AG04449 (cell line): ENCODE measurements around the gene ITSN2.

Experiments
- CTCF ChIA-PET: fragments of 350-600 bp; formaldehyde crosslinking; extraction: SDS; loops from one replicate; lab custom pipeline; 2021; ENCODE audit warnings: antibody characterized with exemption; lab: Yijun Ruan, JAX
- POLR2A ChIA-PET: fragments of 400-600, 350-600 bp; formaldehyde crosslinking; extraction: SDS; loops from one replicate; lab custom pipeline; 2020; ENCODE audit warnings: antibody characterized with exemption, inconsistent platforms; lab: Yijun Ruan, JAX
- DNase-seq: peaks from one replicate; pipeline ENCODE4 v3.0.0-alpha.2; 2010; ENCODE audit warnings: low read depth, low spot score
- H3K4me3 ChIP-seq: 2 replicates; pipeline ENCODE4 v1.5.1; 2011; ENCODE audit warnings: low read depth, mild to moderate bottlenecking, control low read depth, low read length
- TF ChIP-seq, protein P1 (sequence below): IDR thresholded peaks from one replicate; pipeline ENCODE4 v1.5.1; 2011; ENCODE audit warnings: mild to moderate bottlenecking, moderate library complexity, low read length, control low read depth, inconsistent platforms; ENCODE audit not compliant: insufficient read depth; ENCODE audit errors: missing control alignments

ITSN2 gene

DNA sequence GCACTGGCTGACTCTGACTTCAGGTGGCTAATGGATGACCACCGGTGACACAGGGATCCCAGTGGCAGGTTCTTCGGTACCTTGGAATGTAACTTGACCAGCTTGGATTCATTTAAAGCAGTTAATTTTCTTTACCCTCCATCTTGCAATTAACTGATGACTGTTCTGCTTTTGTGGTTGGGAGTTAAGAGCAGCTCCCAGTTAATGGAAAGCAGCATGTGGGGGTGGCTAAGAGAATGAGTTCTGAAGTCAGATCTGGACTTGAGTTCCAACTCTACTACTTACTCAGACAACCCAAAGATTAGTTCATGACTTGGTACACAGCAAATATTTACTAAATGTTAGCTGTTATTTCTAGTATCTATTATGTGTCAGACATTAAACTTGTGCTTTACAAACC lies 127.0 kb downstream of the ITSN2 start:
- H3K4me3 ChIP-seq: no peak overlapping the region
- ChIA-PET POLR2A (no interaction called here), CTCF (no interaction called here)
- no peak for DNase-seq
- TF ChIP-seq, protein P1, sequence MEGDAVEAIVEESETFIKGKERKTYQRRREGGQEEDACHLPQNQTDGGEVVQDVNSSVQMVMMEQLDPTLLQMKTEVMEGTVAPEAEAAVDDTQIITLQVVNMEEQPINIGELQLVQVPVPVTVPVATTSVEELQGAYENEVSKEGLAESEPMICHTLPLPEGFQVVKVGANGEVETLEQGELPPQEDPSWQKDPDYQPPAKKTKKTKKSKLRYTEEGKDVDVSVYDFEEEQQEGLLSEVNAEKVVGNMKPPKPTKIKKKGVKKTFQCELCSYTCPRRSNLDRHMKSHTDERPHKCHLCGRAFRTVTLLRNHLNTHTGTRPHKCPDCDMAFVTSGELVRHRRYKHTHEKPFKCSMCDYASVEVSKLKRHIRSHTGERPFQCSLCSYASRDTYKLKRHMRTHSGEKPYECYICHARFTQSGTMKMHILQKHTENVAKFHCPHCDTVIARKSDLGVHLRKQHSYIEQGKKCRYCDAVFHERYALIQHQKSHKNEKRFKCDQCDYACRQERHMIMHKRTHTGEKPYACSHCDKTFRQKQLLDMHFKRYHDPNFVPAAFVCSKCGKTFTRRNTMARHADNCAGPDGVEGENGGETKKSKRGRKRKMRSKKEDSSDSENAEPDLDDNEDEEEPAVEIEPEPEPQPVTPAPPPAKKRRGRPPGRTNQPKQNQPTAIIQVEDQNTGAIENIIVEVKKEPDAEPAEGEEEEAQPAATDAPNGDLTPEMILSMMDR: no peak

DNA sequence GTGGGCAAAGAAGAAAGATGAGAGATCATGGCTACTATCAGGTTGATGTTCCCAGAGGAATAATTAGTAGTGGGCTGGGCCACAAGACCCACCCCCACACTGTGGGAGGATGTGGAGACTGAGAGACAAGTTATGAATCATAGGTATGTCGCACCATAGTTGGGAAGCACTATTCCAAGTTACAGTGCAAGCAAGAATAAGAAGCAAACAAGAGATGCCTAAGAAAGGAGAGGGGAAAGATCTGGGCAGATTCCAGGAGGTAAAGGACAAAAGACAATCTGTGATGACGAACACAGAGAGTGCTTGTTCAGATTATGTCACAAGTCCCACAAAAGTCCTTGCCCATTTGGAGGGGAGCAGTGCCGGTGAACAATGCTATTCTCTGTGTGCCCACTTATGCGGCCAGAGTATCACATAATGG lies 128.9 kb downstream of the ITSN2 start:
- TF ChIP-seq, protein P1: no peak
- ChIA-PET POLR2A (no interaction called here), CTCF (no interaction called here)
- H3K4me3 ChIP-seq: no peak overlapping the region
- DNase-seq: no peak

DNA sequence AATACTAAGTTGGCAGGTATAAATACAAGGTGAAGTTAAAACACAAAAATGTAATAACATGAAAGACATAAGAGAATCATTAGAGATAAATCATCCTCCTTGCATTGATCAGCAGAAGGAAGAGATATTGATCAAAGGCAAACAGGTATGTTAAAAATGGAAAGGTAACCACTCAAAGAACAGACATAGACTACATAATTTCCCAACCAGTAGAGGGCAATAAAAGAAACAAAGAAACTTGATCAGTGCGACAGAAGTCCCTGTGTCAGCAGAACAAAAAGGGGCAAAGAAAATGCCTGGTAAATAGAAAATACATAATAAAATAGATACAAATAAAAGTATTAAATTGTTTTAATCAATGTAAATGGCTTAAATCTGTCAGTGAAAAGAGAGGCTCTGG lies 131.9 kb downstream of the ITSN2 start:
- H3K4me3 ChIP-seq: no peak overlapping the region
- CTCF ChIA-PET: no interaction called here
- DNase-seq: no peak
- POLR2A ChIA-PET: no interaction called here
- TF ChIP-seq, protein P1: no peak

DNA sequence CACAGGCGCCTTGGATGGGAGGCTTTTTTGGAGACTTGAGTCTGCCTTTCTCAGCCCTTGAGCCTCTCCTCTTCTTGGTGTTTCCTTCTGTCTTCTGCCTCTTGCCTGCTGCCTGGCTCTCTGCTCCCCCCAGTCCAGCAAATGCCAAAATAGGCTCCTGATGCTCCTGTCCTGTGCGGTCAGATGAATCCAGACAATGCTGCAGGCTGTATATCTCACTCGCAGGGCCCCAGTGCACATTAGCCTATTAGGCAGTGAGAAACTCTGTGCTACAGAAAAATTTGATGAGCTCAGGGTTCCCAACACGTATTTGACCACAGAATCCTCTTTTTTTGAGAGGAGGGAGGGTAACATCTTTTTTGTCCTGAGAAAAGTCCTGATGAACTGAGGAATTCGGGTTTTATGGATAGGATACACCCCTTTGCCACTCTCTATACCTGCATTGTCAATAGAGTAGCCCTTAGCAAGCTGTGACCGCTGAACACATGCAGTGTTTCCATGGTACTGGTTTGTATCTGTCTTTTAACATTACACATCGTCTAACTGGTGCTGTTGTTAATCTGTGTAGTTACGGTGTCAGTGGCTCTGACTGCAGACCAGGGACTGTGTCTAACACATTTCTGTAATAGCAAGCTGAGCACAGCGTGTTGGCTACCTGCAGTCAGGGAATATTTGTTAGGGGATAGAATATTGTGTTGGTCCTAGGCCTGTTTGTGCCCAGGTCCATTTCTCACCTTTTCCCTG lies 134.7 kb downstream of the ITSN2 start:
- POLR2A ChIA-PET: no interaction called here
- TF ChIP-seq, protein P1: no peak
- CTCF ChIA-PET: interaction anchor here (1.7 kb wide), 1 partner anchor 9 kb away, joined by 5 read pairs; no protein-coding TSS in a partner anchor

DNA sequence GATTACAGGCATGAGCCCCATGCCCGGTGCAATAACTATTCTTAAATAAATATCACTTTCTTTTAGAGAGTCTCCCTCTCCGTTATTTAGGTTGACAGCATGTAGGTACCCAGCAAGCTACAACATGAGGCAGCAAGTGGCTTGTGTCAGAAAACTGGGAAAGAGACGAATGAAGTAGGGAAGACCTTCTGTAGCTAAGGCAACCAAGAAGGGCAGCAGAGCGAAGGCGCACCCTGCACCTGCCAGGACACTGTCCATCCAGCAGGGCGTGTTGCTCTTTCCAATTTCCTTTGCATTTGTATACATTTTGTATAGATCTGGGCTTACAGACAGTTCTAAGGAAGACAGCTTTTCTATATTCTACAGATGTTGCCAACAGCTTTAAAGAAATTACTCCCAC lies 137.4 kb downstream of the ITSN2 start:
- ChIA-PET CTCF (no interaction called here), POLR2A (no interaction called here)
- TF ChIP-seq, protein P1: no peak
- no peak for DNase-seq
- no peak overlapping the region for H3K4me3 ChIP-seq

More for the DNA sequence above, 134.7 kb downstream of the ITSN2 start:
- no peak overlapping the region for H3K4me3 ChIP-seq
- no peak for DNase-seq

DNA sequence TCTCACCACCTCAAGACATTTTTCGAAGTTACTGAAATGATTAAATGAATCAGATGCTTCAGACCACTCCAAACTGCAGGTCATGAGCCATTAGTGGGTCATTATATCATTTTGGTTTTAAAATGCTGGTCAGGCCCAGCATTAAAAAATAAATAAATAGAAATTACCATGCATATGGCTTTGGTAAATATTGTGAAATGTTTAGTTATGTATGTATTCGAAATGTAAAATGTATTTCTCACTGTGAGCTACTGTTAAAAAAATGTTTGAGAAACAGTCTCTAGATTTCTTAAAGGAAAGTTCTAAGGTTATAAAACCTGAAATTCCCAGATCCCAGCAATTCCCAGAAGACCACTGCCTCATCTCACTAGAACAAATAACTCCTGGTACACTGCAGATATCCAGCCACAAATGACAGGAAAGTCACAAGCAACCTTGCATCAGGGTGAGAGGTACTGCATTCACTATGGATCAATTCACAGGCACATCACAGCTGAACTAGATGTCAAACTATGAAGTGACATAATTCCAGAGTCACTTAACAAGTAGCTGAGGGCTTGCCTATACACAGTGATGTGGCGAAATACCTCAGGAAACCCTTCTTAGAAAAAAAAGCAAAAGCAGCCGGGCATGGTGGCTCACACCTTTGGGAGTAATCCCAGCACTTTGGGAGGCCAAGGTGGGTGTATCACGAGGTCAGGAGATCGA lies 138.8 kb downstream of the ITSN2 start:
- POLR2A ChIA-PET: no interaction called here
- CTCF ChIA-PET: interaction anchor here (0.7 kb wide), 1 partner anchor 14 kb away, joined by 3 read pairs; no protein-coding TSS in a partner anchor
- H3K4me3 ChIP-seq: no peak overlapping the region
- DNase-seq: no peak
- TF ChIP-seq, protein P1: no peak
